NCI-H82 (cell line): ENCODE measurements around the gene TMEM132A.

Source experiments
- DNase-seq: peaks from one replicate; lab custom pipeline; 2025; lab: John Stamatoyannopoulos, UW

Gene TMEM132A

GRCh38 chr11:60923326-60923725, 934 bp upstream of the TMEM132A start:
- peak; percentile 4 for DNase-seq

- DNase-seq = no peak
Measured at GRCh38 chr11:60923800-60924109, 505 bp upstream of the TMEM132A start.

- peak; percentile 42 for DNase-seq
Measured at GRCh38 chr11:60924906-60925853, 920 bp downstream of the TMEM132A start.

GRCh38 chr11:60925868-60926267, 1.6 kb downstream of the TMEM132A start:
- DNase-seq = no peak

- DNase-seq = no peak
Measured at GRCh38 chr11:60926500-60926899, 2.2 kb downstream of the TMEM132A start.

GRCh38 chr11:60927061-60927592, 2.9 kb downstream of the TMEM132A start:
- no peak for DNase-seq

GRCh38 chr11:60927600-60927999, 3.3 kb downstream of the TMEM132A start:
- no peak for DNase-seq

- no peak for DNase-seq
Measured at GRCh38 chr11:60928563-60929001, 4.3 kb downstream of the TMEM132A start.

GRCh38 chr11:60929764-60930163, 5.5 kb downstream of the TMEM132A start:
- DNase-seq = no peak

GRCh38 chr11:60930394-60930793, 6.1 kb downstream of the TMEM132A start:
- no peak for DNase-seq

GRCh38 chr11:60931917-60932316, 7.7 kb downstream of the TMEM132A start:
- no peak for DNase-seq

- no peak for DNase-seq
Measured at GRCh38 chr11:60932605-60933356, 8.5 kb downstream of the TMEM132A start.

GRCh38 chr11:60933416-60934123, 9.3 kb downstream of the TMEM132A start:
- DNase-seq = no peak

GRCh38 chr11:60934124-60934789, 10.0 kb downstream of the TMEM132A start:
- DNase-seq = no peak

GRCh38 chr11:60934790-60935605, 10.7 kb downstream of the TMEM132A start:
- DNase-seq = no peak

GRCh38 chr11:60935676-60936442, 11.6 kb downstream of the TMEM132A start:
- no peak for DNase-seq

- DNase-seq = no peak
Measured at GRCh38 chr11:60936467-60937143, 12.3 kb downstream of the TMEM132A start.

GRCh38 chr11:60937144-60937527, 12.9 kb downstream of the TMEM132A start:
- DNase-seq = no peak

GRCh38 chr11:60937811-60938210, 13.6 kb downstream of the TMEM132A start:
- no peak for DNase-seq
